ENCODE measurements around the gene TNRC6B. TPM values are rescaled to one million over a fixed set of nuclear protein-coding genes. Genes with fewer than 3 reads are reported as not detected.

The TNRC6B gene
- total and polyA plus RNA-seq, 2 of the 13 experiments (the other 11 are each of a cell fraction or from before 2014, with no cell fraction given) = 8.9 to 13.2 TPM

- no peak overlapping the region for H2AFZ ChIP-seq (ENCODE audit: low read length)
- BruUV-seq (replicated peaks) = no TSS peak
- H3K9me3 ChIP-seq (ENCODE audit: low read length) = no peaks in the 10 kb centered on the region
- in situ Hi-C loops (cut with HindIII; ENCODE audit: extremely low pct_ligation_motif_present, low pct_unique_long_range_greater_than_20kb) (no loop called here), intact Hi-C loops (cut with micrococcal nuclease; ENCODE audit: unreplicated experiment) (no loop called here)
- H3K4me2 ChIP-seq (ENCODE audit: low read depth, low read length) = no peak overlapping the region
- 97% methylated on average over 5 of the region's 5 CpGs for WGBS (ENCODE audit: low lambda C conversion rate)
- H3K9ac ChIP-seq (ENCODE audit: insufficient read depth, low read depth, low read length) = no peak overlapping the region
- no peaks in the 10 kb centered on the region for H3K27me3 ChIP-seq (ENCODE audit: control insufficient read depth in 1 of 2, insufficient read depth in 2 of 2, low read length in 2 of 2)
- ATAC-seq = no peak
- FAIRE-seq = no peak
- POLR2A ChIA-PET = no interaction called here
- peaks cover 48 to 85% of the 10 kb centered on the region in 2 experiments for H3K36me3 ChIP-seq (replicated peaks in 1 of 2; ENCODE audit: control insufficient read depth in 1 of 2, insufficient read depth in 2 of 2, low read length in 2 of 2)
- no peaks in the 10 kb centered on the region for H4K20me1 ChIP-seq (ENCODE audit: insufficient read depth, low read length)
- CTCF ChIA-PET (ENCODE audit: low intra/inter-chr PET ratio, low total read pairs) = no interaction called here
- TF ChIP-seq ZNF225 (CRISPR knock-in tag; IDR thresholded peaks at IDR 0.05) (no peak), ZNF615 (CRISPR knock-in tag; IDR thresholded peaks at IDR 0.05; ENCODE audit: borderline replicate concordance) (no peak), TRIM24 (CRISPR knock-in tag; IDR thresholded peaks at IDR 0.05) (no peak), NFYB (CRISPR knock-in tag; IDR thresholded peaks at IDR 0.05) (no peak), IKZF5 (CRISPR knock-in tag; IDR thresholded peaks at IDR 0.05) (no peak), DR1 (CRISPR knock-in tag; IDR thresholded peaks at IDR 0.05) (no peak), ZKSCAN1 (IDR thresholded peaks at IDR 0.05; ENCODE audit: low read length) (no peak), MATR3 (CRISPR knock-in tag; IDR thresholded peaks at IDR 0.05) (no peak), ZFP90 (CRISPR knock-in tag; IDR thresholded peaks at IDR 0.05; ENCODE audit: borderline replicate concordance) (no peak), ZNF292 (CRISPR knock-in tag; IDR thresholded peaks at IDR 0.05; ENCODE audit: borderline replicate concordance, low read depth) (no peak), THYN1 (CRISPR knock-in tag; IDR thresholded peaks at IDR 0.05; ENCODE audit: borderline replicate concordance, low read depth) (no peak)
- no peaks in the 10 kb centered on the region for H3K79me2 ChIP-seq (ENCODE audit: insufficient read depth, low read length)
- H3K27ac ChIP-seq (ENCODE audit: extremely low read length, insufficient read depth, low read length) = no peak overlapping the region
- no peak overlapping the region for H3K4me3 ChIP-seq (replicated peaks in 1 of 3; ENCODE audit: insufficient read depth in 1 of 3, low read depth in 2 of 3, low read length in 3 of 3)
- DNase-seq (ENCODE audit: low spot score) = no peak
- no peaks in the 10 kb centered on the region for H3K4me1 ChIP-seq (ENCODE audit: insufficient read depth, low read length)
These were observed 183.4 kb downstream of the TNRC6B start for GRCh38 chr22:40361100-40361499.
